ENCODE data around the gene PRRX1. TPM values are rescaled to one million over a fixed set of nuclear protein-coding genes. Genes with fewer than 3 reads are reported as not detected.

The PRRX1 gene
- total RNA-seq, 1 donor from 2014 or later, result 0.26 TPM

- no peaks in the 10 kb centered on the region for H3K27me3 ChIP-seq (ENCODE audit: control insufficient read depth, insufficient read depth, low read length)
- DNase-seq (ENCODE audit: low read depth) (no peak), FAIRE-seq (no peak)
- H3K4me3 ChIP-seq (ENCODE audit: low read depth, low read length), result no peak overlapping the region
- H3K36me3 ChIP-seq (ENCODE audit: control insufficient read depth, insufficient read depth, low read length), result no peaks in the 10 kb centered on the region
- no peak for TF ChIP-seq CTCF (IDR thresholded peaks at IDR 0.05; ENCODE audit: insufficient read depth, low read length, severe bottlenecking)
Observed at GRCh38 chr1:170697316-170697715, 33.4 kb downstream of the PRRX1 start.

- no peak for TF ChIP-seq CTCF (IDR thresholded peaks at IDR 0.05; ENCODE audit: insufficient read depth, low read length, severe bottlenecking)
- Histone ChIP-seq H3K27me3 (ENCODE audit: control insufficient read depth, insufficient read depth, low read length) (no peaks in the 10 kb centered on the region), H3K4me3 (ENCODE audit: low read depth, low read length) (no peak overlapping the region), H3K36me3 (ENCODE audit: control insufficient read depth, insufficient read depth, low read length) (no peaks in the 10 kb centered on the region)
- FAIRE-seq (no peak), DNase-seq (ENCODE audit: low read depth) (no peak)
Observed at GRCh38 chr1:170698301-170699275, 34.7 kb downstream of the PRRX1 start.

- H3K4me3 ChIP-seq (ENCODE audit: low read depth, low read length), result no peak overlapping the region
- H3K27me3 ChIP-seq (ENCODE audit: control insufficient read depth, insufficient read depth, low read length), result no peaks in the 10 kb centered on the region
- no peaks in the 10 kb centered on the region for H3K36me3 ChIP-seq (ENCODE audit: control insufficient read depth, insufficient read depth, low read length)
- no peak for DNase-seq (ENCODE audit: low read depth)
- no peak for FAIRE-seq
- no peak for TF ChIP-seq CTCF (IDR thresholded peaks at IDR 0.05; ENCODE audit: insufficient read depth, low read length, severe bottlenecking)
Observed at GRCh38 chr1:170699696-170700095, 35.8 kb downstream of the PRRX1 start.

- DNase-seq (ENCODE audit: low read depth) (no peak), FAIRE-seq (no peak)
- TF ChIP-seq CTCF (IDR thresholded peaks at IDR 0.05; ENCODE audit: insufficient read depth, low read length, severe bottlenecking), result no peak
- H3K27me3 ChIP-seq (ENCODE audit: control insufficient read depth, insufficient read depth, low read length), result no peaks in the 10 kb centered on the region
- no peaks in the 10 kb centered on the region for H3K36me3 ChIP-seq (ENCODE audit: control insufficient read depth, insufficient read depth, low read length)
- H3K4me3 ChIP-seq (ENCODE audit: low read depth, low read length), result no peak overlapping the region
Observed at GRCh38 chr1:170700842-170701615, 37.1 kb downstream of the PRRX1 start.

- DNase-seq (ENCODE audit: low read depth) (no peak), FAIRE-seq (no peak)
- Histone ChIP-seq H3K27me3 (ENCODE audit: control insufficient read depth, insufficient read depth, low read length) (no peaks in the 10 kb centered on the region), H3K36me3 (ENCODE audit: control insufficient read depth, insufficient read depth, low read length) (no peaks in the 10 kb centered on the region), H3K4me3 (ENCODE audit: low read depth, low read length) (no peak overlapping the region)
- no peak for TF ChIP-seq CTCF (IDR thresholded peaks at IDR 0.05; ENCODE audit: insufficient read depth, low read length, severe bottlenecking)
Observed at GRCh38 chr1:170701962-170702361, 38.0 kb downstream of the PRRX1 start.

Measured in bronchial epithelial cell (primary cell).